IMR-90 (cell line): ENCODE results near the gene IL20RA.

Source experiments
- CEBPB ChIP-seq: IDR thresholded peaks from 2 replicates; pipeline ENCODE4 v1.6.1; 2012; ENCODE audit warnings: low read depth, low read length, improper control_type of control experiment
- CHD1 ChIP-seq: IDR thresholded peaks from 2 replicates; pipeline ENCODE4 v1.6.1; 2012; ENCODE audit warnings: low read depth, low read length, improper control_type of control experiment
- CTCF ChIP-seq: conservative IDR thresholded peaks from 2 replicates; pipeline ENCODE4 v1.5.1; 2012; ENCODE audit warnings: mild to moderate bottlenecking, low read depth, low read length, improper control_type of control experiment
- FOS ChIP-seq: fragments of 150-350 bp; IDR thresholded peaks from 2 replicates; pipeline ENCODE4 v1.6.1; 2016; ENCODE audit warnings: low read depth, low read length
- NFE2L2 ChIP-seq: fragments of 150-350 bp; IDR thresholded peaks from 2 replicates; pipeline ENCODE4 v1.6.1; 2016; ENCODE audit warnings: low read depth, mild to moderate bottlenecking, low read length
- POLR2A ChIP-seq: IDR thresholded peaks from 2 replicates; pipeline ENCODE4 v1.6.1; 2012; ENCODE audit warnings: mild to moderate bottlenecking, low read depth, low read length
- RCOR1 ChIP-seq: IDR thresholded peaks from 2 replicates; pipeline ENCODE4 v1.6.1; 2012; ENCODE audit warnings: mild to moderate bottlenecking, low read length, improper control_type of control experiment; ENCODE audit not compliant: insufficient replicate concordance
- SMC3 ChIP-seq: fragments of 150-350 bp; IDR thresholded peaks from 2 replicates; pipeline ENCODE4 v1.6.1; 2016; ENCODE audit warnings: low read depth, mild to moderate bottlenecking, antibody characterized with exemption, low read length, moderate library complexity
- TF ChIP-seq, protein P1 (sequence below): fragments of 150-350 bp; IDR thresholded peaks from 2 replicates; pipeline ENCODE4 v1.6.1; 2016; ENCODE audit warnings: low read depth, mild to moderate bottlenecking, low read length, moderate library complexity, borderline replicate concordance
- TF ChIP-seq, protein P2 (sequence below): fragments of 150-350 bp; IDR thresholded peaks from 2 replicates; pipeline ENCODE4 v1.6.1; 2017; ENCODE audit warnings: mild to moderate bottlenecking, antibody characterized with exemption, low read length, low read depth

GRCh38 chr6:137051790-137052472, 7.2 kb upstream of the IL20RA start:
- TF ChIP-seq SMC3 (no peak), CTCF (no peak), CEBPB (no peak), NFE2L2 (no peak), POLR2A (no peak), CHD1 (no peak), FOS (no peak), RCOR1 (no peak)
- TF ChIP-seq, protein P1, sequence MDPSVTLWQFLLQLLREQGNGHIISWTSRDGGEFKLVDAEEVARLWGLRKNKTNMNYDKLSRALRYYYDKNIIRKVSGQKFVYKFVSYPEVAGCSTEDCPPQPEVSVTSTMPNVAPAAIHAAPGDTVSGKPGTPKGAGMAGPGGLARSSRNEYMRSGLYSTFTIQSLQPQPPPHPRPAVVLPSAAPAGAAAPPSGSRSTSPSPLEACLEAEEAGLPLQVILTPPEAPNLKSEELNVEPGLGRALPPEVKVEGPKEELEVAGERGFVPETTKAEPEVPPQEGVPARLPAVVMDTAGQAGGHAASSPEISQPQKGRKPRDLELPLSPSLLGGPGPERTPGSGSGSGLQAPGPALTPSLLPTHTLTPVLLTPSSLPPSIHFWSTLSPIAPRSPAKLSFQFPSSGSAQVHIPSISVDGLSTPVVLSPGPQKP = no peak
- TF ChIP-seq, protein P2, sequence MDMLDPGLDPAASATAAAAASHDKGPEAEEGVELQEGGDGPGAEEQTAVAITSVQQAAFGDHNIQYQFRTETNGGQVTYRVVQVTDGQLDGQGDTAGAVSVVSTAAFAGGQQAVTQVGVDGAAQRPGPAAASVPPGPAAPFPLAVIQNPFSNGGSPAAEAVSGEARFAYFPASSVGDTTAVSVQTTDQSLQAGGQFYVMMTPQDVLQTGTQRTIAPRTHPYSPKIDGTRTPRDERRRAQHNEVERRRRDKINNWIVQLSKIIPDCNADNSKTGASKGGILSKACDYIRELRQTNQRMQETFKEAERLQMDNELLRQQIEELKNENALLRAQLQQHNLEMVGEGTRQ = no peak
